MM.1S (cell line): ENCODE data around the gene OLIG2.

Experiments
- EZH2 ChIP-seq: fragments of 300-600 bp; sonication (generic); optimal IDR thresholded peaks from 2 replicates; pipeline ENCODE3; 2017; ENCODE audit warnings: low read depth, mild to moderate bottlenecking, antibody characterized with exemption, low read length, mixed read lengths
- TF ChIP-seq, protein P1 (sequence below): fragments of 300-600 bp; sonication (generic); IDR thresholded peaks from 2 replicates; pipeline ENCODE4 v1.5.1; 2016; ENCODE audit warnings: antibody characterized with exemption, low read length, mixed read lengths

DNA sequence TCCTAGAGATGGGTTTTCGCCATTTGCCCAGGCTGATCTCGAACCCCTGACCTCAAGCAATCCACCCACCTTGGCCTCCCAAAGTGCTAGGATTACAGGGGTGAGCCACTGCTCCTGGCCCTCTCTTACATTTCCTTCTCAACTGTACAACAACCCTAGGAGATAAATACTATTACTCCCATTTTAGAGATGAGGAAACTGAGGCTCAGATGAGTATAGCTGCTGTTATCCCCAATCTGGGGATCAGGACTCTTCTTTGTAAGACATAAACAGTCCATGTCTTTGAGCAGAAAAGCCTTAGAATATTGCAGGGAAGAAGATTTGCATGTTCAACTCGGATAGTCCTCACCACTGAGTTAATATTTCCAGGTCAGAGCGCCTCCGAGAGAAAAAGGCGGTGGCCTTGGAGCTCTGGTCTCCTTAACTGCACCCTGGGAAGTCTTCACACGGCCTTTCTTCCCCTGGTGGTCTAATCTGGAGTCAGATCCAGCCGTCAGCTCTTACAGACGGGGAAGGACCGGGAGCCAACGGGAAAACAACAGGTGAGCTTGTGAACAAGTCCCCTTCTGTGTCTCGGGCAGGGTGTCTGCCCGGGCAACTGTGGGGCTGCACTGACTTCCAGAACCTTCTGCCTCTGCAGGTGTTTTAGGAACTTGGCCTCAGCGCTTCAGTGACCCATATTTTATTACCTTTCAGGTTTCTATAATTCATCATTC lies 38.3 kb downstream of the OLIG2 start:
- TF ChIP-seq, protein P1, sequence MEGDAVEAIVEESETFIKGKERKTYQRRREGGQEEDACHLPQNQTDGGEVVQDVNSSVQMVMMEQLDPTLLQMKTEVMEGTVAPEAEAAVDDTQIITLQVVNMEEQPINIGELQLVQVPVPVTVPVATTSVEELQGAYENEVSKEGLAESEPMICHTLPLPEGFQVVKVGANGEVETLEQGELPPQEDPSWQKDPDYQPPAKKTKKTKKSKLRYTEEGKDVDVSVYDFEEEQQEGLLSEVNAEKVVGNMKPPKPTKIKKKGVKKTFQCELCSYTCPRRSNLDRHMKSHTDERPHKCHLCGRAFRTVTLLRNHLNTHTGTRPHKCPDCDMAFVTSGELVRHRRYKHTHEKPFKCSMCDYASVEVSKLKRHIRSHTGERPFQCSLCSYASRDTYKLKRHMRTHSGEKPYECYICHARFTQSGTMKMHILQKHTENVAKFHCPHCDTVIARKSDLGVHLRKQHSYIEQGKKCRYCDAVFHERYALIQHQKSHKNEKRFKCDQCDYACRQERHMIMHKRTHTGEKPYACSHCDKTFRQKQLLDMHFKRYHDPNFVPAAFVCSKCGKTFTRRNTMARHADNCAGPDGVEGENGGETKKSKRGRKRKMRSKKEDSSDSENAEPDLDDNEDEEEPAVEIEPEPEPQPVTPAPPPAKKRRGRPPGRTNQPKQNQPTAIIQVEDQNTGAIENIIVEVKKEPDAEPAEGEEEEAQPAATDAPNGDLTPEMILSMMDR, result no peak
- no peak for TF ChIP-seq EZH2
